Bronchial epithelial cell (primary cell): Measurements from ENCODE around the gene CHST11. TPM values are rescaled to one million over a fixed set of nuclear protein-coding genes. Genes with fewer than 3 reads are reported as not detected.
"Not testable (repeated sequence)": the region's sequence is repeated elsewhere in the genome, so short reads cannot be mapped to it uniquely, and the experiment has no call there.

Source experiments
- DNase-seq: peaks from one replicate; pipeline ENCODE4 v3.0.0-alpha.2; 2010; ENCODE audit warnings: low read depth
- FAIRE-seq: peaks from 2 replicates; lab custom pipeline; 2011; peaks lifted over from hg19 to GRCh38; lab: Jason Lieb, UNC
- H3K27me3 ChIP-seq: 2 replicates; pipeline ENCODE4 v1.5.1; 2011; ENCODE audit warnings: low read length; ENCODE audit not compliant: control insufficient read depth, insufficient read depth
- H3K36me3 ChIP-seq: 2 replicates; pipeline ENCODE4 v1.5.1; 2011; ENCODE audit warnings: low read length; ENCODE audit not compliant: control insufficient read depth, insufficient read depth
- H3K4me3 ChIP-seq: 2 replicates; pipeline ENCODE4 v1.5.1; 2011; ENCODE audit warnings: mild to moderate bottlenecking, low read depth, low read length, control low read depth
- CTCF ChIP-seq: IDR thresholded peaks from 2 replicates; pipeline ENCODE4 v1.5.1; 2011; ENCODE audit warnings: mild to moderate bottlenecking, moderate library complexity, low read length, control low read depth, inconsistent platforms; ENCODE audit not compliant: insufficient read depth, severe bottlenecking
- total RNA-seq: library from RNA; depleted of rRNA; stranded (reverse); fragments of >200 nt; gene quantifications from 2 replicates; pipeline ENCODE4 v1.2.1, GENCODE V29; 2014

CHST11 gene
- total RNA-seq, 1 donor from 2014 or later, result 7.9 TPM

DNA sequence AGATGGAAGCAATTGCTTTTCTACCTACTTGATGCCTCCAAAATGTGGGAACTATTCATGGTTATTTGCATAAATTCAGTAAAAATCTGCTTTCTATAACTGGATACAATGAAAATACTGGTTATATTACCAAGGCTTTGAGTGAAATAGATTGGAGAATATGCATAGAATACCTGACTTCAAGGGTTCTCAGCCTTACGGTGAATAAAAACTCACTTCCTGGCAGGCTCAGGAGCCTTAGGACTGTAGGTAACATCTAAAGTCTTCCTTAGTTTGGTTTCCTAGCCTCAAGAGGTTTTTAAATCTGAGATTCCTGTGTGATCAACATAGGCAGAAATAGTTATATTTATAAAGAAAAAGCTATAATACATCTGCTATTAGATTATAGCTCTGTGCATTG lies 342.7 kb downstream of the CHST11 start:
- DNase-seq (no peak), FAIRE-seq (no peak)
- H3K27me3 ChIP-seq, result no peaks in the 10 kb centered on the region
- TF ChIP-seq CTCF, result no peak
- H3K36me3 ChIP-seq, result no peaks in the 10 kb centered on the region
- no peak overlapping the region for H3K4me3 ChIP-seq

GRCh38 chr12:104801005-104801404 lies 344.3 kb downstream of the CHST11 start:
- Histone ChIP-seq H3K27me3 (no peaks in the 10 kb centered on the region), H3K4me3 (no peak overlapping the region), H3K36me3 (no peaks in the 10 kb centered on the region)
- DNase-seq (no peak), FAIRE-seq (no peak)
- TF ChIP-seq CTCF, result no peak

GRCh38 chr12:104801427-104801826 lies 344.7 kb downstream of the CHST11 start:
- Histone ChIP-seq H3K27me3 (no peaks in the 10 kb centered on the region), H3K36me3 (no peaks in the 10 kb centered on the region), H3K4me3 (no peak overlapping the region)
- TF ChIP-seq CTCF, result no peak
- FAIRE-seq (no peak), DNase-seq (no peak)

DNA sequence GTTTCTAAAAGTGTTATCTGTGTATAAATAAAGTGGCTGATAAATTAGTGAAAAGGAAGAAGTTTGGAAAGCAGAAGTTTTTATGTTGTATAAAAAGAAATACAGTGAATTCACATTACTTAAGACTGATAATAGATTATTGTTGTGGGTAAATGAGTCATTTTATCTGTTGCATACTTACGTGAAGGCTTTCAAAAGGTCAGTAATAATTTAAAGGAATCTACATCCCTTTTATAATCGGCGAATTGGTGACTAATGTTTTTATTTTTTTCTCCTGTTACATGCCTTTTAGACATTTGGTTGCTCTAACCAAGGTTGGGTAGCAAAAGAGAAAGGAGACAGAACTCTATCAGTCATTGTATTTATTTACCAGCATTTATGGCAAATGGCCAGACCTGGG lies 345.5 kb downstream of the CHST11 start:
- no peak for TF ChIP-seq CTCF
- DNase-seq, result peak; percentile 18
- H3K27me3 ChIP-seq, result no peaks in the 10 kb centered on the region
- H3K36me3 ChIP-seq, result no peaks in the 10 kb centered on the region
- no peak overlapping the region for H3K4me3 ChIP-seq
- FAIRE-seq, result no peak

- FAIRE-seq (no peak), DNase-seq (peak; percentile 58)
These were observed 348.4 kb downstream of the CHST11 start for GRCh38 chr12:104805186-104805585.

DNA sequence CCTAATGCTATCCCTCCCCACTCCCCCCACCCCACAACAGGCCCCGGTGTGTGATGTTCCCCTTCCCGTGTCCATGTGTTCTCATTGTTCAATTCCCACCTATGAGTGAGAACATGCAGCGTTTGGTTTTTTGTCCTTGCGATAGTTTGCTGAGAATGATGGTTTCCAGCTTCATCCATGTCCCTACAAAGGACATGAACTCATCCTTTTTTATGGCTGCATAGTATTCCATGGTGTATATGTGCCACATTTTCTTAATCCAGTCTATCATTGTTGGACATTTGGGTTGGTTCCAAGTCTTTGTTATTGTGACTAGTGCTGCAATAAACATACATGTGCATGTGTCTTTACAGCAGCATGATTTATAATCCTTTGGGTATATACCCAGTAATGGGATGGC lies 349.4 kb downstream of the CHST11 start:
- H3K4me3 ChIP-seq, DNase-seq, H3K27me3 ChIP-seq, H3K36me3 ChIP-seq, FAIRE-seq: not testable (repeated sequence)

More at GRCh38 chr12:104805186-104805585, 348.4 kb downstream of the CHST11 start:
- Histone ChIP-seq H3K4me3 (no peak overlapping the region), H3K36me3 (no peaks in the 10 kb centered on the region), H3K27me3 (no peaks in the 10 kb centered on the region)
- TF ChIP-seq CTCF, result no peak
